GM12874 (cell line): Measurements from ENCODE around the gene GTSF1L.

ENCODE experiments used
- TF ChIP-seq, protein P1 (sequence below): IDR thresholded peaks from 2 replicates; pipeline ENCODE4 v1.5.1; 2011; ENCODE audit warnings: low read depth, mild to moderate bottlenecking, control low read depth, low read length, moderate library complexity; ENCODE audit not compliant: insufficient read depth

GTSF1L gene

DNA sequence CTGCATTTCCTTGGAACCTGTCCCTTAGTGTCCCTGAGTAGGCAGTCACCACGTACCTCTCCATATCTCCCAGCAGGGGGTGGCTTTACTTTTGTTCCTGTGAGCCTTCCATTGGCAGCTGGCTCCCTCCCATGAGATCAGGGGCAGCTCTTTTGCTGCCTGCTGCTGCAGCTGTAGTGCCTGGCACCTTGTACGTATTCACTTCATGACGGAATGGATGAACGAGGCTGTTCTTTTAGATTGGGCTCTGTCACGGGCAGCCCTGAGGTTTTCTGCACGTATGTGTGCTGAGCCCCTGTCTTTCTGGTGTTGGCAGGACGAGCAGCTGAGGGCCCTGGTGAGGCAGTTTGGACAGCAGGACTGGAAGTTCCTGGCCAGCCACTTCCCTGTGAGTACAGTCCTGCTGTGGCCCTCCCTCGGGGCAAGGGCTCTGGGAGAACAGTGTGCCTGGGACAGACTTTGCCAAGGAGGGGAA lies 45.3 kb downstream of the GTSF1L start:
- TF ChIP-seq, protein P1, sequence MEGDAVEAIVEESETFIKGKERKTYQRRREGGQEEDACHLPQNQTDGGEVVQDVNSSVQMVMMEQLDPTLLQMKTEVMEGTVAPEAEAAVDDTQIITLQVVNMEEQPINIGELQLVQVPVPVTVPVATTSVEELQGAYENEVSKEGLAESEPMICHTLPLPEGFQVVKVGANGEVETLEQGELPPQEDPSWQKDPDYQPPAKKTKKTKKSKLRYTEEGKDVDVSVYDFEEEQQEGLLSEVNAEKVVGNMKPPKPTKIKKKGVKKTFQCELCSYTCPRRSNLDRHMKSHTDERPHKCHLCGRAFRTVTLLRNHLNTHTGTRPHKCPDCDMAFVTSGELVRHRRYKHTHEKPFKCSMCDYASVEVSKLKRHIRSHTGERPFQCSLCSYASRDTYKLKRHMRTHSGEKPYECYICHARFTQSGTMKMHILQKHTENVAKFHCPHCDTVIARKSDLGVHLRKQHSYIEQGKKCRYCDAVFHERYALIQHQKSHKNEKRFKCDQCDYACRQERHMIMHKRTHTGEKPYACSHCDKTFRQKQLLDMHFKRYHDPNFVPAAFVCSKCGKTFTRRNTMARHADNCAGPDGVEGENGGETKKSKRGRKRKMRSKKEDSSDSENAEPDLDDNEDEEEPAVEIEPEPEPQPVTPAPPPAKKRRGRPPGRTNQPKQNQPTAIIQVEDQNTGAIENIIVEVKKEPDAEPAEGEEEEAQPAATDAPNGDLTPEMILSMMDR: peak; percentile 40

DNA sequence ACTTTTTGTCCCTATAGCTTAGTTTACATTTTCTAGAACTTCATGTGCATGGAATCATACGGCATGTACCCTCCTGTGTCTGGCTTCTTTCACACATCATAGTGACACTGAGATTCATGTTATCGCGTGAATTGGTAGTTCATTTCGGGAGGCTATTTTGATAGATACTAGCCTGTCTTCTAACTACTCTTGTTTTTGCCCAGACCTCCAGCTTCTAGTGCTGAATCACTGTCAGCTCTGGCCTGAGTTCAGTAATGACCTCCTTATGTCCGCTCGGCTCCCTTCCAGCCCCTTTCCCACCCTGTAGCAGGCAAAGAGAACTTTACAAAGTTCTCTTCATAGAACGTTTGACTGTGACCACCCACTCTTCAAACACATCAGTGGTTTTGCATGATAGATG lies 45.8 kb downstream of the GTSF1L start:
- TF ChIP-seq, protein P1: no peak

DNA sequence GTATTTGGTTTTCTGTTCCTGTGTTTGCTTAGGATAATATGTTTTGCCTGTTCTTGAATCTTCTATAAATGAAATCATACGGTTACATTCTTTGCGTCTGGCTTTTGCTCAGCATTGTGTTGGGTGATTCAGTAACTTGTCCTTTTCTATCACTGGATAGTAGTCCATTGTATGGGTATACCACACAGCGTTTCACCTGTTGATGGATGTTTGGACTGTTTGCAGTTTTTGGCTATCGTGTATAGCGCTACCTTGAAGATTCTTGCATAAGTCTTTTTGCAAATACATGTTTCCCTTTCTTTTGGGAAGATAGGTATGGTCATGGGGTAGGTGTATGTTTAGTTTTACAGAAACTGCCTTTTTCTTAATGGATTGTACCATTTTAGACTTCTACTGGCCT lies 50.4 kb downstream of the GTSF1L start:
- TF ChIP-seq, protein P1: no peak
